ENCODE results near the gene GALNT13.

Gene GALNT13

GRCh38 chr2:154125891-154126290 is 254.2 kb downstream of the GALNT13 start:
- DNase-seq (ENCODE audit: low read depth in 2 of 2) = no peak

DNA sequence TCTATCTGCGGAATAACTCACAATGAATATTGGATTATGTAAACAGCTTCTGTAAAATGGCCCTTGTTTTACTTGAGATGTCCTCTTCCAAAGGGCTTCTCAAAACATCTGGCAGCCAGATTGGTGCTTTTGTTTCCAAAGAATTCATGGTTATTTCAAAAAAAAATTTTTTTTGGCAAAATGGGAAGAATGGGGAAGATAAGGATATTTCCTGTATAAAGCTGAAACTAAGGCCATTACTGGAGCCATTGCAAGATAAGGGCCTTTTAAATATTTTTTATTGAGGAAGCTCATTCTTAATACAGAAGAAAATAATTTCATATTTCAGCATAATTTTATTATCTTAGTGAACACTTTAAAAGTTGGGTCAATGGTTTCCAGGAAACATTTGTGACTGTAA is 259.1 kb downstream of the GALNT13 start:
- DNase-seq (ENCODE audit: low read depth in 2 of 2) = no peak

DNA sequence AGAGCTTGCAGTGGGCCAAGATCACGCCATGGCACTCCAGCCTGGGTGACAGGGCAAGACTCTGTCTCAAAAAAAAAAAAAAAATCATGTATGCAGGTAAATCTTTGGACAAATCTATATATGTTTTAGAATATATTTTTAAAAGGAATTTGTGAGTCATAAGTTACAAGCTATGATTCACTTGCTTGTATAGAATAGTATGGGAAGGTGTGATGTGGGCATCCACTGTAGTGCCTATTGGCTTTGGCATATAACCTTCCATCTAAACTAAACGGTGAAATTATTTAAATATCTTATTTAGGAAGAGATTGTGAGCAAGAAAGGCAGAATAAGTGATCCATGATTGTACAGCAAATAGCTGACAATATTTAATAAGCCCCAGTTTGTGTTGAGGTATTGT is 261.1 kb downstream of the GALNT13 start:
- DNase-seq (ENCODE audit: low read depth in 2 of 2) = no peak

DNA sequence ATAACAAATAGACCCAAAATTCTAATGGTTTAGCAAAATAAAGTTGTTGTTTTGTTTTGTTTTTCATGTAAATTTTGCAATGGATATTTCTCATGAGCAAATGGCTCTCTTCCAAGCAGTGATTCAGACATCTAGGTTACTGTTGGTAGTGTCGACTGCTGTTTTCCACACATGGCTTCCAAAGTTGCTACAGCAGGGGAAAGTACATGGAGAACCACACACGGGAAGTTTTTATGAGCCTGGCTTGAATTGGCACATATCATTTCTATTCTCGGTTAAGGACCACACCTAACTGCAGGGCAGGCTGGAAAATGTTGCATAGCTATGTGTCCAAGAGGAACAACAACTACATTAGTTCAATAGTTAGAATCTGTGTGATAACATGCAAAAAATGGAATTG is 262.1 kb downstream of the GALNT13 start:
- DNase-seq (ENCODE audit: low read depth in 2 of 2) = no peak

DNA sequence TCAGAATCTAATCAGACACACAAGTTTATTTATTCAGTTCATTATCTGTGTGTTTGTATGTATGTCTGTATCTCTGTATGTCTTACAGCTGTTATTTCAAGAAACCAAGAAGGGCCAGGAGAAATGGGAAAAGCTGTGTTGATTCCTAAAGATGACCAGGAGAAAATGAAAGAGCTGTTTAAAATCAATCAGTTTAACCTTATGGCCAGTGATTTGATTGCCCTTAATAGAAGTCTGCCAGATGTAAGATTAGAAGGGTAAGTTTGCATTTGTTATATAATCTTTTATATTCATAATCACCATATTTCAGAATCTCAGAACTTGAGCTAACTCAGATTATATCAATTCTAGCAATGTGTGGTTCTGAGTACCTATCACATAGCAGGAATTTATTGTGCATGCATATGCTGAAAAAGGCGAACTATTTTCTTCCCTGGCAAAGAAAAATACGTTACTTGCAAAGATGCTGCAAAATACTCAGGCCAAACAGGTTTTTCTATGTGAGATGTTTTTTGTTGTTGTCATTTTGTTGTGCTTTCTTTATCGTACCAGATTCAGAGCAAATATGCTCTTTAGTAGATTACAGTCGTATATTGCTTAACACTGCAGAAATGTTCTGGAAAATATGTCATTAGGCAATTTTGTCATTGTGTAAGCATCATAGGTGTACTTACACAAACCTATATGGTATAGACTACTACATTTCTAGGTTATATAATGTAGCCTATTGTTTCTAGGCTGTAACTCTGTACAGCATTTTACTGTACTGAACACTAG is 268.7 kb downstream of the GALNT13 start:
- no peak for DNase-seq (ENCODE audit: low read depth in 2 of 2)

DNA sequence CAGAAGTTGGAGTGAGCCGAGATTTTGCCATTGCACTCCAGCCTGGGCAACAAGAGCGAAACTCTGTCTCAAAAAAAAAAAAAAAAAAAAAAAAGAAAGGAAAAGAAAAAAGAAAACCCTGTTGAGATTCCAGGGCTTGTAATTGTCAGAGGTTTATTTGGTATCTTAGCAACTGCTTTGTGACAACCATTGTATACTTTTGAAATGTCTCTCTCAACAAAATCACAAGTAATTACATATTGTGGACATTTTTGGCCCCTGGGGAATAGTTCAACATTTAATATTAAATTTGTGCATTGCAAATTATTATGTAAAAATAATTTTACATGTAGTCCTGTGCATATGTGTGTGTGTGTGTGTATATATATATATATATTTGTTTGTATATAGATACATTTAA is 270.8 kb downstream of the GALNT13 start:
- no peak for DNase-seq (ENCODE audit: low read depth in 2 of 2)

GRCh38 chr2:154143105-154143504 is 271.4 kb downstream of the GALNT13 start:
- no peak for DNase-seq (ENCODE audit: low read depth in 2 of 2)

- no peak for DNase-seq (ENCODE audit: low read depth in 2 of 2)
Measured at GRCh38 chr2:154158101-154158500, 286.4 kb downstream of the GALNT13 start.

GRCh38 chr2:154161286-154161685 is 289.6 kb downstream of the GALNT13 start:
- DNase-seq (ENCODE audit: low read depth in 2 of 2) = no peak

- no peak for DNase-seq (ENCODE audit: low read depth in 2 of 2)
Measured at GRCh38 chr2:154170400-154170799, 298.7 kb downstream of the GALNT13 start.

DNA sequence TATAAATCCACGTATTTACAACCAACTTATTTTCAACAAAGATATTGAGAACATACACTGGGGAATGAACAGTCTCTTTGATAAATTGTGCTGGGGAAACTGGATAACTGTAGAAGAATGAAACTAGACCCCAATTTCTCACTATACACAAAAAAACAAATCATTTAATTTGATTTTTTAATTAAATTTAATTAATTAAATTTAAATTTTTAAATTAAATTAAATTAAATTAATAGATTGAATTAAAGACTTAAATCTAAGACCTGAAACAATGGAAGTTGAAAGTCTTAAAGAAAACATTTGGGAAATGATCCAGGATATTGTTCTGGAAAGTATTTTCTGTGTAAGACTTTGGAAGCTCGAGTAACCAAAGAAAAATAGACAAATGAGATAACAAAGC is 301.4 kb downstream of the GALNT13 start:
- no peak for DNase-seq (ENCODE audit: low read depth in 2 of 2)

- DNase-seq (ENCODE audit: low read depth in 2 of 2) = no peak
Measured at GRCh38 chr2:154173919-154174318, 302.2 kb downstream of the GALNT13 start.

- DNase-seq (ENCODE audit: low read depth in 2 of 2) = no peak
Measured at GRCh38 chr2:154182008-154182407, 310.3 kb downstream of the GALNT13 start.

GRCh38 chr2:154187948-154188347 is 316.2 kb downstream of the GALNT13 start:
- DNase-seq (ENCODE audit: low read depth in 2 of 2) = no peak

DNA sequence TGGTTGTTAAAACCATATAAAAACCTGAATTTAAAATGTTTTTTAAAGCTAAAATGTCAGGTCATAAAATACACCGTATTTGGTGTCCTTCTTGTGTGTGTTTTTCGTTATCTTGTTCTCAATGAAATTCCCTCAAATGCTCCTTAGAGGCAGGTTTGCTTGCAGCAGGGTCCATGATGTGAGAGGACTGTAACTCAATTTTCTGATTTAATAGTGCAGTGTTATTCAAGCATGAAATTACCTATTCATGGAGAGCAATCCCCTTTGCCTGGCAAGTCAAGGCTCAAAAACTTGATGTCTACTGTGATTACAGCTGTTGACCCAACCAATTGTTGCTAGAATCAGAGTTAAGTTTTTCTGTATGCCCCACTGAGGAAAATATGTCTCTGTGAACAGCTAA is 318.2 kb downstream of the GALNT13 start:
- no peak for DNase-seq (ENCODE audit: low read depth in 2 of 2)

- no peak for DNase-seq (ENCODE audit: low read depth in 2 of 2)
Measured at GRCh38 chr2:154193246-154193645, 321.5 kb downstream of the GALNT13 start.

DNA sequence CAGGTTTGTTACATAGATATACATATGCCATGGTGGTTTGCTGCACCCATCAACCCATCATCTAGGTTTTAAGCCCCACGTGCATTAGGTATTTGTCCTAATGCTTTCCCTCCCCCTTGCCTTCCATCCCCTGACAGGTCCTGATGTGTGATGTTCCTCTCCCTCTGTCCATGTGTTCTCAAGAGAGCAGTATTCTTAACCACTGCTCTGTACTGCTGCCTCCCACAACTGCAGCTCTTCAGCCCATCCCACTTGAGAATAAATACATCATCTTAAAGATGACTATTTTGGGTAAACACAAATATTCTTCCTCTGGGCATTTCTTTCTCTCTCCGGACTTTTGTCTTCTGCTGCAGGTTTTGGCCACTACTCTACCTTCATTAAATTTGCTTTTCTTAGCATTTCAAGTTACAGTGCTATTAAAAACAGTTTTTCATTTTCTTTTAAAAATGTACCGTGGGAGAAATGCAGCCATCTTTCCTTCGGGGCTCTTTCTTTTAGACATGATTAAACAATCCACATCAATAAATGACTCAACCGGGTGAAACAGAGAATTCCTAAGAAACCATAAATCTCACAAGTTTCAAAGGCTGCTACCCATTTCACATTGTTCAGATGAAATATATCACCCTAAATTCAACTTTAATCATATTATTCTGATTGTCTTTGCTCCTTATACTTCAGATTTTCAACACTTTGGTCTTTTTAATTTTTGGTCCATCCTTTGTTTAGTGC is 323.4 kb downstream of the GALNT13 start:
- no peak for DNase-seq (ENCODE audit: low read depth in 2 of 2)

DNA sequence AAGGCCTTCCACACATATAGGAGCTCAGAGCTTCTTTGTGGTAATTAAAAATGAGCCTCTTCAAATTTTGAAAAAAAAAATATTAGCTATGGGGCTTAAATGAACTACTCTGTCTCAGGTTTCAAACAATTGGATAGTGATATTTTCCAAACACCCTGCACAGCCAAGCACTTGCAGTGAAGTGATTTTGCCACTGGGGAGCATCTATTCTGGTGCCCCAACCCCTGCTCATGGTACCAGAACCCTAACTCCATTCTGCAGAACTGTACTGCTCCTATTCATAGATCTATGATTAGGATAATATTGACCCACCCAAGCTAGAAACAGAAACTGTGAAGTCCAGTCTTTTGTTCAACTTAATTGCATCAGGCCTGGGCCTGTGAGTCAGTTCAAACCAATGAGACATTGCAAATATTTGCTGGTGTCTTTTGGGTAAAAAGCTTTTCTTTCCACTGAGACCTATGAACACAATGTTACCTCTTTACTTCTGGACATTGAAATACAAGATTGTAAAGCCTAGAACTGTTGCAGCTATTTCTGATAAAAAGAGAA is 324.0 kb downstream of the GALNT13 start:
- DNase-seq (ENCODE audit: low read depth in 2 of 2) = no peak

DNA sequence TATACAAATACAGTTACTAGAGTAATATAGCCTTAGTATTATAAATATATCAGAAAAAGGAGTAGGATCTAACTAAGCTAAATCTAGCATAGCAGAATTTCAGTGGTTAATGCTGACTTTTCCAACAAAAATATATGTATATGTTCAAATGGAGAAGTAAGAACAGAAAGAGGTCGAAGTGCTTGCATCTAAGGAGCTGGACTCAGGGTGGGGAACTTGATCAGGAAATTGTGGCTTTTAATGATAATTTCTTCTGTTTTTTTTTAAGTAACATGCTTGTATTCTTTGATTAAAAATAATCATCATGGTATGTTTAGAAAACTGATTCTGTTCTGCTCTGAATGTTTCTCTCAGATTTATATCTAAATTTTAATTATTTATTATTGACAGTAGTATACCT is 327.1 kb downstream of the GALNT13 start:
- DNase-seq (ENCODE audit: low read depth in 2 of 2) = no peak

DNA sequence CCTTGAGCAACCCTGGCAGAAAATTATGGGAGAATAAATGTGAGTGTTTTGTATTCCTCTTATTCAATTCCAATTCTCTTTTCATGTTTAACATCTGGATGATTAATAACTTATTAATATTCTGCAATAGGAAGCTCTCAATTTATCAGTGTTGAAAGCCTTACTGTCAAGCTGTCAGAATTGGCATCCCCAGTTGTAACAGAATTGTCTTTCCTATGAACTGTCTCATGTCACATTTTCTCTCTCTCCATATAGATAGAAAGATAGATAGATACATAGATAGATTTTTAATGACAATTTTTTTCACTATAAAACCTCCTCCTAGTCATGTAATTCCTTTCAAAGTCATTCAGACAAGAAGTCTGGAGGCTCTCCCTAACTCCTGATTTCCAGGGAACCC is 331.5 kb downstream of the GALNT13 start:
- no peak for DNase-seq (ENCODE audit: low read depth in 2 of 2)

DNA sequence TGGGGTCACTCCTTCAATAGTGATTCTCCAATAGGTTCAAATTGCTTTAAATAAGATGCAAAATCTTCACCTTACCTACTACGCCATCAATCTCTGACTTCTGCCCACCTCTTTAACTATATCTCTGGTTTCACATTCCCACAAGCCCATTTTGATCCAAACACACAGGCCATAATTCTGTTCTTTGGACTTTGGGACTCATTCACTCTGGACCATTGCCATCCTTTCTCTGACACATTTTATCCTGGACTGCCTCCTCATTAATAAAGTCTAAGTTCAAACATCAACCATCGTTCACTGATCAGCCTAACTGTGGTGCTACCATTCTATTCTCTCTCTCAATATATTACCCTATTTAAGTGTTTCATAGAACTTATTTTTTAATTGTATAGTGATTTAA is 332.2 kb downstream of the GALNT13 start:
- DNase-seq (ENCODE audit: low read depth in 2 of 2) = no peak

DNA sequence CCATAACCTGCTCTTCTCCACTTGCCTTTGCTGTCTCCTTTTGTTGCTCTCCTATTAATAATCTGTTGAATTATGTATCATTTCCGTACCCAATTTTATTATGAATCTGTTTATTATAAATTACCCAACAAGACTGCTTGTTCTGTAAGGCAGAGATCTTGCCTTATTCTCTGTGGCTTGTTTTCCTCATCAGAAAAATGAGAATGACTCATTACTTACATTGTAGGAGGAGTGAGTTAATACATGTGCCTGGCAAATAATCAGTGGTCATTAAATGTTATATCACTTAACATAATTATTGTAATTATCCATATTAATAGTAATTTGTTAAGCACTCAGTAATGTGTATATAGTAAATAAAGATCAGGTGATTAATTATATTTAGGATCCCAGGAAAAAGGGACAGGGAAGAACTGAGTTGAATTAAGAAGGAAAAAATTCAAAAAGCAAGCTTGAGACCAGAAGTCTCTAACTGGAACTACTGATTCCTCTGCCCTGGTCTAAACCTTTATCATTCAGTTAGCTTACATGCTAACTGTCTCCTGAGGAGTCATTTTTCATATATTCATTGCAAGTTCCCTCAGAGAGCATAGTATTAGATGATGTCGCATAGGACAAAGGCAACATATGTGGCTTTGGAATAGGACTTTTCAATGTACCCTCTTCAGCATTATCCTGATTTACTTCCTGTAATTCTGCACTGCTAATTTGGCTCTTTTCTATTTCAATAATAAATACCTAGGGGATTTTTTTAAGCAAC is 335.7 kb downstream of the GALNT13 start:
- no peak for DNase-seq (ENCODE audit: low read depth in 2 of 2)

All from stimulated activated CD8-positive, alpha-beta memory T cell treated with anti-CD3 and anti-CD28 coated beads, Interleukin-7, amount 100 ng/mL, for 1 hour (primary cell).